Esophagus squamous epithelium (tissue), 4 donors: ENCODE data around the gene SMIM28.

Experiments used
- POLR2A ChIP-seq, 4 donors: fragments of 450-650 bp; IDR thresholded peaks; one replicate each; pipeline ENCODE4 v1.6.1; 2017; ENCODE audit warnings: antibody characterized with exemption in 4 of 4, mild to moderate bottlenecking in 4 of 4, moderate library complexity in 3 of 4
- TF ChIP-seq, protein P1 (sequence below), 6 experiments: fragments of 450-650 bp in 4 of 6; fragments of 200-600 bp in 2 of 6; sonication (generic) in 2 of 6; IDR thresholded peaks; one replicate each; pipeline ENCODE4 v1.5.1; 2016 to 2019; ENCODE audit warnings: antibody characterized with exemption in 6 of 6, mild to moderate bottlenecking in 4 of 6, moderate library complexity in 4 of 6

DNA sequence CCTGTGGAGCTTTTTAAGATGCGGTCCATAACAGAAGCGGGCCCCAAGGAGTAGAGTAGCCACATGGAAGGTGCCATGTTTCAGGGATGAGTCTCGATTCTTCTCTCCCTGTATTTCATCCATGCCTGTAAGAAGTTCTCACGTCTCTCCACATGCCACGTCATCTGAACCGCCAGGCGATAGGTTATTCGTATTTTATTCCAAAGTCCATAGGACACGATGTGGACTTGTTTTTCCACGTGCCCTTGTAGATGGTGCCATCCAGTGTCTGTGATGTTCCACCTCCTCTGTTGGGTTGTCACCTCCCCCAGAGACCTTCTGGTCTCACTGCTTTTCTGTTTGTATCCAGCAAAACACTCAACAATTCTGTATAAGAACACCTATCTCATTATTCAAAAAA, 43.9 kb downstream of the SMIM28 start:
- TF ChIP-seq, protein P1, sequence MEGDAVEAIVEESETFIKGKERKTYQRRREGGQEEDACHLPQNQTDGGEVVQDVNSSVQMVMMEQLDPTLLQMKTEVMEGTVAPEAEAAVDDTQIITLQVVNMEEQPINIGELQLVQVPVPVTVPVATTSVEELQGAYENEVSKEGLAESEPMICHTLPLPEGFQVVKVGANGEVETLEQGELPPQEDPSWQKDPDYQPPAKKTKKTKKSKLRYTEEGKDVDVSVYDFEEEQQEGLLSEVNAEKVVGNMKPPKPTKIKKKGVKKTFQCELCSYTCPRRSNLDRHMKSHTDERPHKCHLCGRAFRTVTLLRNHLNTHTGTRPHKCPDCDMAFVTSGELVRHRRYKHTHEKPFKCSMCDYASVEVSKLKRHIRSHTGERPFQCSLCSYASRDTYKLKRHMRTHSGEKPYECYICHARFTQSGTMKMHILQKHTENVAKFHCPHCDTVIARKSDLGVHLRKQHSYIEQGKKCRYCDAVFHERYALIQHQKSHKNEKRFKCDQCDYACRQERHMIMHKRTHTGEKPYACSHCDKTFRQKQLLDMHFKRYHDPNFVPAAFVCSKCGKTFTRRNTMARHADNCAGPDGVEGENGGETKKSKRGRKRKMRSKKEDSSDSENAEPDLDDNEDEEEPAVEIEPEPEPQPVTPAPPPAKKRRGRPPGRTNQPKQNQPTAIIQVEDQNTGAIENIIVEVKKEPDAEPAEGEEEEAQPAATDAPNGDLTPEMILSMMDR (IDR thresholded peaks at IDR 0.05), result no peak
- TF ChIP-seq POLR2A (IDR thresholded peaks at IDR 0.05), result no peak
